Measurements from ENCODE around the gene CPNE5.
"Not testable (repeated sequence)": the region's sequence is repeated elsewhere in the genome, so short reads cannot be mapped to it uniquely, and the experiment has no call there.

DNA sequence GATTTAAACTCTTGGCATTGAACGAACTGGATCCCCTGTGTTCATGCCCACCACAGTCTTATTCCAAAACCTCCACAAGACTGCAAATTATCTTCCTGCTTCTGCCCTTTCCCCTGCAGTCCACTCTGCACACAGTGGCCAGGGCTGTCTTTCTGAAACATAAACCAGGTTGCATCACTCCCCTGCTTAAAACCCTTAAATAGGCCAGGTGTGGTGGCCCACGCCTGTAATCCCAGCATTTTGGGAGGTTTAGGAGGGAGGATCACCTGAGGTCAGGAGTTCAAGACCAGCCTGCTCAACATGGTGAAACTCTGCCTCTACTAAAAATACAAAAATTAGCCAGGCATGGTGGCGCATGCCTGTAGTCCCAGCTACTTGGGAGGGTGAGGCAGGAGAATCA is 26.2 kb downstream of the CPNE5 start:
- TF ChIP-seq, protein P1, sequence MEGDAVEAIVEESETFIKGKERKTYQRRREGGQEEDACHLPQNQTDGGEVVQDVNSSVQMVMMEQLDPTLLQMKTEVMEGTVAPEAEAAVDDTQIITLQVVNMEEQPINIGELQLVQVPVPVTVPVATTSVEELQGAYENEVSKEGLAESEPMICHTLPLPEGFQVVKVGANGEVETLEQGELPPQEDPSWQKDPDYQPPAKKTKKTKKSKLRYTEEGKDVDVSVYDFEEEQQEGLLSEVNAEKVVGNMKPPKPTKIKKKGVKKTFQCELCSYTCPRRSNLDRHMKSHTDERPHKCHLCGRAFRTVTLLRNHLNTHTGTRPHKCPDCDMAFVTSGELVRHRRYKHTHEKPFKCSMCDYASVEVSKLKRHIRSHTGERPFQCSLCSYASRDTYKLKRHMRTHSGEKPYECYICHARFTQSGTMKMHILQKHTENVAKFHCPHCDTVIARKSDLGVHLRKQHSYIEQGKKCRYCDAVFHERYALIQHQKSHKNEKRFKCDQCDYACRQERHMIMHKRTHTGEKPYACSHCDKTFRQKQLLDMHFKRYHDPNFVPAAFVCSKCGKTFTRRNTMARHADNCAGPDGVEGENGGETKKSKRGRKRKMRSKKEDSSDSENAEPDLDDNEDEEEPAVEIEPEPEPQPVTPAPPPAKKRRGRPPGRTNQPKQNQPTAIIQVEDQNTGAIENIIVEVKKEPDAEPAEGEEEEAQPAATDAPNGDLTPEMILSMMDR (IDR thresholded peaks at IDR 0.05), result not testable (repeated sequence)
- TF ChIP-seq POLR2A, EP300 (IDR thresholded peaks at IDR 0.05): not testable (repeated sequence)

All from ovary (tissue), 3 donors.